Neutrophil (primary cell): ENCODE results near the gene UCKL1.

ENCODE experiments used
- H3K27ac ChIP-seq: fragments of 200-600 bp; sonication (generic); 2 replicates; pipeline ENCODE4 v1.5.1; 2016; ENCODE audit warnings: mild to moderate bottlenecking, moderate library complexity
- H3K27me3 ChIP-seq: fragments of 200-600 bp; sonication (generic); 2 replicates; pipeline ENCODE4 v1.6.0; 2016; ENCODE audit warnings: mild to moderate bottlenecking
- H3K36me3 ChIP-seq: fragments of 200-600 bp; sonication (generic); 2 replicates; pipeline ENCODE4 v1.5.1; 2017
- H3K4me1 ChIP-seq, 2 experiments: fragments of 200-600 bp in 1 of 2; sonication (generic) in 1 of 2; 1 replicate in 1 of 2; 2 replicates in 1 of 2; pipeline versions ENCODE4 v1.5.1 to v1.6.1; 2013 to 2016; ENCODE audit warnings: low read depth in 1 of 2, low read length in 1 of 2, mild to moderate bottlenecking in 1 of 2, moderate library complexity in 1 of 2; ENCODE audit not compliant: control insufficient read depth in 1 of 2, insufficient read depth in 1 of 2
- H3K4me3 ChIP-seq, 2 experiments: fragments of 200-600 bp in 1 of 2; sonication (generic) in 1 of 2; 1 replicate in 1 of 2; 2 replicates in 1 of 2; pipeline ENCODE4 v1.5.1; 2013 to 2016; ENCODE audit warnings: low read depth in 1 of 2, low read length in 1 of 2, mild to moderate bottlenecking in 1 of 2, moderate library complexity in 1 of 2
- H3K9me3 ChIP-seq: fragments of 200-600 bp; sonication (generic); 2 replicates; pipeline ENCODE4 v1.5.1; 2016
- TF ChIP-seq, protein P1 (sequence below): fragments of 200-600 bp; sonication (generic); IDR thresholded peaks from 2 replicates; pipeline ENCODE4 v1.5.1; 2016; ENCODE audit warnings: antibody characterized with exemption

Gene UCKL1

DNA sequence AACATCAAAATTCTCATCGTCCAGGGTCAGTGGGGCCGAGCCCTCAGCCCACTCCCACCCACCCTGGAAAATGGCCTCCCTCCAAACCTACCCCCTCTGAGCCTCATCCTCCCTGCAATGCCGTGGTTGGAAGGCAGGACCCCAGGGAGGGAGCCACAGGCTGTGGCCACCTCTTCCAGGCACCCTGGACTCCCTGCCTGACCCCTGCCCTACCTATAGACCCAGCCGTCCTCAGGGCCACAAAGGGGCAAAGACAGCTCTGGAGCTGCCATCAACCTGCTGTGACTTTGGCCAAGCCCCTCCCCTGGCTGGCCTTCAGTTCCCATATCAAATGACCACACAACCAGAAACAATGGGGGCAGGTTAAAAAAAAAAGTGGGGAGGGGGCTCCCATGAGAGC, 2.3 kb upstream of the UCKL1 start:
- H3K27ac ChIP-seq = no peak overlapping the region
- H3K27me3 ChIP-seq = peaks cover 7% of the 10 kb centered on the region
- H3K36me3 ChIP-seq = peaks cover 10% of the 10 kb centered on the region
- H3K9me3 ChIP-seq = no peaks in the 10 kb centered on the region
- no peak overlapping the region for H3K4me3 ChIP-seq
- TF ChIP-seq, protein P1, sequence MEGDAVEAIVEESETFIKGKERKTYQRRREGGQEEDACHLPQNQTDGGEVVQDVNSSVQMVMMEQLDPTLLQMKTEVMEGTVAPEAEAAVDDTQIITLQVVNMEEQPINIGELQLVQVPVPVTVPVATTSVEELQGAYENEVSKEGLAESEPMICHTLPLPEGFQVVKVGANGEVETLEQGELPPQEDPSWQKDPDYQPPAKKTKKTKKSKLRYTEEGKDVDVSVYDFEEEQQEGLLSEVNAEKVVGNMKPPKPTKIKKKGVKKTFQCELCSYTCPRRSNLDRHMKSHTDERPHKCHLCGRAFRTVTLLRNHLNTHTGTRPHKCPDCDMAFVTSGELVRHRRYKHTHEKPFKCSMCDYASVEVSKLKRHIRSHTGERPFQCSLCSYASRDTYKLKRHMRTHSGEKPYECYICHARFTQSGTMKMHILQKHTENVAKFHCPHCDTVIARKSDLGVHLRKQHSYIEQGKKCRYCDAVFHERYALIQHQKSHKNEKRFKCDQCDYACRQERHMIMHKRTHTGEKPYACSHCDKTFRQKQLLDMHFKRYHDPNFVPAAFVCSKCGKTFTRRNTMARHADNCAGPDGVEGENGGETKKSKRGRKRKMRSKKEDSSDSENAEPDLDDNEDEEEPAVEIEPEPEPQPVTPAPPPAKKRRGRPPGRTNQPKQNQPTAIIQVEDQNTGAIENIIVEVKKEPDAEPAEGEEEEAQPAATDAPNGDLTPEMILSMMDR = no peak
- peaks cover 36 to 39% of the 10 kb centered on the region in 2 experiments for H3K4me1 ChIP-seq

DNA sequence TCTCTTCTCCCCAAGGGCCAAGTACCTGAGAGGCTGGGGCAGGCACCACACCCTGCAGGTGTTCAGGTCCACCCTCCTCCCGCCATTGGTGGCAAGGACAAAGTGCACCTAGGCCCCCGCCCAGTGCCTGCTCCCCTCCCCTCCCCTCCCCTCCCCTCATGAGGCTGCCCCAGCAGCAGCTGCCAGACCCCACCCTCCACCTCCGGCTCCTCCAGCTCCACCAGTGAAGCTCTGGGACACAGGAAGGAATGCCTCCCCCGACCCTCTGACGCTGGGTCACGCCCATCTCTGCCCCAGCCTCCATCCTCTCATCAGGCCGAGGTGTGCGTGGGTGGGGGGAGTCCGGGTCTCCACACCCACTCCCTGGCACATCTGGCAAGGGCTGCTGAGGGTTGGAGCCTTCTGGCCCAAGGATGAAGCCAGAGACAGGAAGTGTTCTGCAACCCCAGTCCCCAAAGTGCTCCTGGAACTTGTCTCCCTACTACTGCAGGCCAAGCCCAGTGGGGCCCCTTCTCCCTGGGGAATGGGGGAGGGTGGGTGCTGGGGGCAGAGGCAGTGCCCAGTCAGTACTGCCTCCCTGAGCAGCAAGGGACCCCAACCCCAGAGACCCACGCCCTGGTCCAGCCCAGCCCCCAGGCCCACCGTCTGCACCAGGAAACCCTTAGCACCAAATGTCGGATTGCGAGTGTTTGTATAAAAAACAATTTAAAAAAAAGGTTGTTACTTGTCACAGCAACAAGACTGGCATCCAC, 1.6 kb upstream of the UCKL1 start:
- Histone ChIP-seq H3K4me3 (no peak overlapping the region), H3K4me1 (peaks cover 36 to 41% of the 10 kb centered on the region in 2 experiments), H3K36me3 (peaks cover 6% of the 10 kb centered on the region), H3K9me3 (no peaks in the 10 kb centered on the region), H3K27me3 (peaks cover 7% of the 10 kb centered on the region), H3K27ac (no peak overlapping the region)
- TF ChIP-seq, protein P1 = no peak

DNA sequence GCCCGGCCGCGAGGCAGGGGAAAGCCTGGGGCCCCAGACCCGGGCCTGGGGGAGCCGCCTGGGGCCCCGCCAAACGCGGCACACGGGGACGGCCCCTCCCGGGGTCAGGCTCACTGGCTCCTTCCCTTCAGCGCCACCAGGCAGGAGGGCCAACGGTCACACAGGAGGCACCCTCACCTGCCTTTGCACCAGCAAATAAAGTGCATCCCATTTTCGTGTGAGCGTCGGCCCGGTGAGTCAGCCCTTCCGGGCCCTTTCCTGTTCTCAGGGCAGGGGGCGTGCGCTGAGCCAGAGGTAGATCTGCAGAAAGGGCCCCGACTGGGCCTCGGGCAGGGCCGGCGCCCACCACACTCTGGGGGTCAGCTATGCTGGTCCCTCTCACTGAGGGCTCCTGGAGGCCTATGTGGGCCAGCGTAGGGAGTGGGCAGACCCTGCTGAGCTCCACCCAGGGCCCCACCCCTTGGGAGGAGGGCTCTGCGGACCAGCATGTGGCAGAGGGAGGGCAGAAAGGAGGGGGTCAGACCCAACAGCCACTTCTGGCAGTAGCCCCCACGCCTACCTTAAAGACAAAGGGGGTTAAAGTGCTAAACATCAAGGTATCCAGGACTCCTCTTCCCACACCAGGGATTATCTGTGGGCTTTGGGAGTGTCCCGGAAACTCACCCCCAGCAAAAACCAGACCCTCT, 931 bp upstream of the UCKL1 start:
- Histone ChIP-seq H3K27me3 (peaks cover 7% of the 10 kb centered on the region), H3K9me3 (no peaks in the 10 kb centered on the region), H3K4me3 (peak overlapping the region; percentile 82 to 83), H3K4me1 (peaks cover 36 to 41% of the 10 kb centered on the region in 2 experiments), H3K27ac (peak overlapping the region; percentile 23), H3K36me3 (peaks cover under 1% of the 10 kb centered on the region)
- TF ChIP-seq, protein P1 = no peak

DNA sequence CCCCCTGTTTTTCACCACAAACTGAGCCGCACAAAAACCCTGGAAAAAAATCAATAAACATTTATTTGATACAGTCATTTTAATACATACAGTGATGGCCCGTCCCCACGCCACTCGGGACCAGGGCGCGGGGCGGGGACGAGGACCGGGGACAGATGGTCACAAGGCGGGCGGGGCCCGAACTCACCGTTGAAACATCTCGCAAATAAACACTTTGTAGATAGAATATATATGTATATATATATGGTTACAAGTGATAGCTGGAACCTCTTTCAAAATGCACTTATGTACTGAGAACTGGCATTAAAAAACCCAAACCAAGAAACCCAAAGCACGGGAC, 418 bp upstream of the UCKL1 start:
- no peaks in the 10 kb centered on the region for H3K9me3 ChIP-seq
- H3K27me3 ChIP-seq = peaks cover 7% of the 10 kb centered on the region
- peak overlapping the region; percentile 50 for H3K27ac ChIP-seq
- peaks cover 36 to 41% of the 10 kb centered on the region in 2 experiments for H3K4me1 ChIP-seq
- H3K4me3 ChIP-seq = peak overlapping the region; percentile 82 to 83
- no peaks in the 10 kb centered on the region for H3K36me3 ChIP-seq
- TF ChIP-seq, protein P1 = no peak

DNA sequence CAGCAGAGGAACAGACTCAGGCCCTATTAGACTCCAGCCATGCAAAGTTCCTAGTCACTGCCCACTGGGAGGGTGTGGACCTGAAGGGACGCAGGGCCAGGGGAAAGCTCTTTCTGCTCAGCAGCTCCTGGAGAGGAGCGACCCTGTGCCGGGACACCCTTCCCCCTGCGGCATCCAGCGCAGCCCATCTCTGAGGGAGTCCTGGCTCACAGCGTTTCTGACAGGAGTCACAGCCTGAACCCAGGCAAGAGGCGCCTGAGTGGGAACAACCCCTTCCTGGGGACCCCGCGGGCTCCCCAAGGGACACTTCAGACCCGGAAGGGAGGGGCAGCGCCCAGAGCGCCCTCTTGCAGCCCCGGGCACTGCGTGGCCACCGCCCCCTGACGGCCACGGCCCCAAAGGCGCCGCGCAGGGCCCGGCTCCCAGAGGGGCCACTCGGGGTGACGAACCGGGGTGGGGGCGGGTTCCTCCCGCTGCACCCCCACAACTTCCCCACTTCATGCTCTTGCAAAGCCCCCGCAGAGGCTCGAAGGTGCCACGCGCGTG, 862 bp downstream of the UCKL1 start:
- Histone ChIP-seq H3K27me3 (peaks cover 7% of the 10 kb centered on the region), H3K4me1 (peaks cover 36 to 41% of the 10 kb centered on the region in 2 experiments), H3K27ac (peak overlapping the region; percentile 50), H3K4me3 (peak overlapping the region; percentile 82 to 83), H3K36me3 (peaks cover 4% of the 10 kb centered on the region), H3K9me3 (no peaks in the 10 kb centered on the region)
- TF ChIP-seq, protein P1 = no peak
